H9 (cell line): ENCODE data around the gene TNK2. TPM values are rescaled to one million over a fixed set of nuclear protein-coding genes. Genes with fewer than 3 reads are reported as not detected.

Experiments used
- DNase-seq: peaks from one replicate; pipeline ENCODE4 v3.0.0-alpha.2; 2017
- H2AFZ ChIP-seq: one replicate; pipeline ENCODE4 v1.6.1; 2013; ENCODE audit warnings: mild to moderate bottlenecking, low read length, control low read depth, moderate library complexity
- H2AK5ac ChIP-seq: 2 replicates; pipeline ENCODE4 v1.6.1; 2013; ENCODE audit warnings: low read length, control low read depth, mixed read lengths; ENCODE audit not compliant: insufficient read length
- H2BK120ac ChIP-seq: one replicate; pipeline ENCODE4 v1.6.1; 2013; ENCODE audit warnings: low read depth, mild to moderate bottlenecking, low read length, control low read depth, inconsistent platforms; ENCODE audit not compliant: poor library complexity, severe bottlenecking
- H2BK12ac ChIP-seq: 2 replicates; pipeline ENCODE4 v1.6.1; 2013; ENCODE audit warnings: low read length, control low read depth, mixed read lengths, low read depth; ENCODE audit not compliant: insufficient read length
- H2BK15ac ChIP-seq: 2 replicates; pipeline ENCODE4 v1.6.1; 2013; ENCODE audit warnings: low read depth, low read length, control low read depth
- H2BK20ac ChIP-seq: one replicate; pipeline ENCODE4 v1.6.1; 2013; ENCODE audit warnings: low read depth, mild to moderate bottlenecking, low read length, control low read depth, inconsistent platforms; ENCODE audit not compliant: poor library complexity, severe bottlenecking
- H2BK5ac ChIP-seq: 2 replicates; pipeline ENCODE4 v1.6.1; 2013; ENCODE audit warnings: low read length, control low read depth, mixed read lengths; ENCODE audit not compliant: insufficient read length
- H3K14ac ChIP-seq: 2 replicates; pipeline ENCODE4 v1.6.1; 2013; ENCODE audit warnings: low read length, control low read depth; ENCODE audit not compliant: insufficient read depth
- H3K18ac ChIP-seq: 2 replicates; pipeline ENCODE4 v1.6.1; 2013; ENCODE audit warnings: low read depth, mild to moderate bottlenecking, mixed read lengths, low read length, control low read depth; ENCODE audit not compliant: insufficient read length
- H3K23ac ChIP-seq: 2 replicates; pipeline ENCODE4 v1.6.1; 2013; ENCODE audit warnings: low read length, control low read depth, mixed read lengths, low read depth; ENCODE audit not compliant: insufficient read length
- H3K23me2 ChIP-seq: 2 replicates; pipeline ENCODE4 v1.6.1; 2013; ENCODE audit warnings: low read depth, mild to moderate bottlenecking, mixed read lengths, low read length, control low read depth; ENCODE audit not compliant: insufficient read length, poor library complexity, severe bottlenecking
- H3K27ac ChIP-seq: 2 replicates; pipeline ENCODE4 v1.5.1; 2013; ENCODE audit warnings: low read length, control low read depth, mixed read lengths, low read depth; ENCODE audit not compliant: insufficient read length
- H3K27me3 ChIP-seq: 2 replicates; pipeline ENCODE4 v1.6.1; 2013; ENCODE audit warnings: low read length, control low read depth, inconsistent platforms; ENCODE audit not compliant: insufficient read depth
- H3K4ac ChIP-seq: 2 replicates; pipeline ENCODE4 v1.6.1; 2013; ENCODE audit warnings: low read depth, mild to moderate bottlenecking, control low read depth, inconsistent platforms, low read length, moderate library complexity
- H3K4me1 ChIP-seq: 2 replicates; pipeline ENCODE4 v1.6.1; 2013; ENCODE audit warnings: low read length, control low read depth, inconsistent platforms; ENCODE audit not compliant: insufficient read depth
- H3K4me2 ChIP-seq: 2 replicates; pipeline ENCODE4 v1.6.1; 2013; ENCODE audit warnings: low read length, control low read depth, mixed read lengths; ENCODE audit not compliant: insufficient read length, insufficient read depth
- H3K56ac ChIP-seq: 2 replicates; pipeline ENCODE4 v1.6.1; 2013; ENCODE audit warnings: low read depth, mild to moderate bottlenecking, mixed read lengths, low read length, control low read depth; ENCODE audit not compliant: insufficient read length
- H3K79me1 ChIP-seq: 2 replicates; pipeline ENCODE4 v1.6.1; 2013; ENCODE audit warnings: low read depth, mild to moderate bottlenecking, moderate library complexity, low read length, control low read depth, inconsistent platforms; ENCODE audit not compliant: insufficient read depth, poor library complexity, severe bottlenecking
- H3K79me2 ChIP-seq: 2 replicates; pipeline ENCODE4 v1.6.1; 2013; ENCODE audit warnings: low read length, control low read depth, inconsistent platforms; ENCODE audit not compliant: insufficient read depth
- H3K9ac ChIP-seq: 2 replicates; pipeline ENCODE4 v1.6.1; 2013; ENCODE audit warnings: low read length, control low read depth, mixed read lengths; ENCODE audit not compliant: insufficient read length; ENCODE audit errors: extremely low read depth
- H3K9me3 ChIP-seq: one replicate; pipeline ENCODE4 v1.6.1; 2013; ENCODE audit warnings: low read depth, low read length, inconsistent platforms; ENCODE audit not compliant: control insufficient read depth
- H3T11ph ChIP-seq: one replicate; pipeline ENCODE4 v1.6.1; 2013; ENCODE audit warnings: mild to moderate bottlenecking, low read length, control low read depth, inconsistent platforms
- H4K20me1 ChIP-seq: one replicate; pipeline ENCODE4 v1.6.1; 2013; ENCODE audit not compliant: control insufficient read depth, insufficient read length, insufficient read depth
- H4K5ac ChIP-seq: 2 replicates; pipeline ENCODE4 v1.6.1; 2013; ENCODE audit warnings: low read depth, mild to moderate bottlenecking, mixed read lengths, low read length, control low read depth; ENCODE audit not compliant: insufficient read length
- H4K8ac ChIP-seq: replicated peaks from 2 replicates; pipeline ENCODE4 v1.6.1; 2013; ENCODE audit warnings: low read length, control low read depth, mixed read lengths, low read depth; ENCODE audit not compliant: insufficient read length
- H4K91ac ChIP-seq: 2 replicates; pipeline ENCODE4 v1.6.1; 2013; ENCODE audit warnings: low read depth, mild to moderate bottlenecking, moderate library complexity, mixed read lengths, low read length, control low read depth; ENCODE audit not compliant: insufficient read length
- H3K27ac Mint-ChIP-seq, 3 experiments: 2 replicates in 2 of 3; 3 replicates in 1 of 3; pipeline ENCODE4 v1.8.0; 2020 to 2021; ENCODE audit warnings: mixed read lengths in 3 of 3, mild to moderate bottlenecking in 1 of 3, moderate library complexity in 1 of 3
- H3K27me3 Mint-ChIP-seq: 2 replicates; pipeline ENCODE4 v1.8.0; 2021; ENCODE audit warnings: low read depth, mild to moderate bottlenecking, moderate library complexity, mixed read lengths
- H3K36me3 Mint-ChIP-seq, 3 experiments: 2 replicates in 2 of 3; 3 replicates in 1 of 3; pipeline ENCODE4 v1.8.0; 2020 to 2021; ENCODE audit warnings: low read depth in 3 of 3, mixed read lengths in 3 of 3; ENCODE audit not compliant: insufficient read depth in 1 of 3
- H3K4me1 Mint-ChIP-seq, 2 experiments: 2 replicates each; pipeline ENCODE4 v1.8.0; 2020; ENCODE audit warnings: mixed read lengths in 2 of 2
- H3K4me3 Mint-ChIP-seq, 2 experiments: 2 replicates in 1 of 2; 3 replicates in 1 of 2; pipeline ENCODE4 v1.8.0; 2020 to 2021; ENCODE audit warnings: mild to moderate bottlenecking in 2 of 2, mixed read lengths in 2 of 2, moderate library complexity in 1 of 2
- H3K9me3 Mint-ChIP-seq, 2 experiments: 2 replicates in 1 of 2; 3 replicates in 1 of 2; pipeline ENCODE4 v1.8.0; 2020; ENCODE audit warnings: mild to moderate bottlenecking in 2 of 2, mixed read lengths in 2 of 2, moderate library complexity in 1 of 2
- WGBS: extraction: QIAGEN DNeasy Blood & Tissue Kit; methylation state at CpG from one replicate; pipeline ENCODE4 v1.1.7; 2013; ENCODE audit warnings: missing lambda C conversion rate, low lambda C conversion rate, mixed read lengths; ENCODE audit not compliant: insufficient read length; ENCODE audit errors: extremely low coverage; 5-methylcytosine and 5-hydroxymethylcytosine counted together
- total RNA-seq: library from RNA; stranded (reverse); gene quantifications from 2 replicates; pipeline ENCODE4 v1.2.1, GENCODE V29; 2021
- TF ChIP-seq, protein P1 (sequence below): fragments of 200-600 bp; sonication (generic); conservative IDR thresholded peaks from 3 replicates; pipeline ENCODE4 v1.8.0; 2021; ENCODE audit warnings: antibody characterized with exemption, mild to moderate bottlenecking

TNK2 gene
- total RNA-seq, 1 experiment from 2014 or later = 34.5 TPM

DNA sequence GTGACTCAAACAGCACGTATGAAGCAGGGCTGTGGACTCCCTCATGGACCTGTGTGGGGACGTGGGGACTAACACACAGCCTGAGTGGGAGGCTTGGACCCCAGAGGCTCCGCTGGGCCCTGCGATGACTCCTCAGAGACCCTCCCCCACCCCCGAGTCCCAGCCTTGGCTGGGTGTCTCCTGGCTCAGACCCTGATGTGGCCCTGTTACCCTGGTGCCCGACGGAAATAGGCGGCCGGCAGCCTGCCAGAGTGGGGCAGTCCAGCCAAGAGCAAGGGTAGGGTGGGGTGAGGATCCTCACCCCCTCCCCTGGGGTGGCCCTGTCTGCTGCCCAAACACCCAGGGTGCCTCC, 15.3 kb downstream of the TNK2 start:
- Histone ChIP-seq H3K23me2 (peaks cover 15% of the 10 kb centered on the region), H3K18ac (no peak overlapping the region), H3K23ac (no peak overlapping the region), H2AFZ (no peak overlapping the region), H4K91ac (peak overlapping the region; percentile 73), H2AK5ac (no peak overlapping the region), H3K79me2 (0 out of 2 replicates have a peak, but pooled peaks cover 2% of the 10 kb centered on the region), H3K4ac (no peak overlapping the region), H4K5ac (no peak overlapping the region), H2BK12ac (no peak overlapping the region), H3T11ph (no peak overlapping the region), H2BK120ac (no peak overlapping the region), H2BK5ac (no peak overlapping the region), H4K8ac (no peak overlapping the region), H4K20me1 (no peaks in the 10 kb centered on the region), H3K9ac (no peak overlapping the region), H3K27ac (no peak overlapping the region), H3K14ac (peak overlapping the region; percentile 17), H3K4me1 (no peaks in the 10 kb centered on the region; the same call in 1 of the 2 replicates), H3K9me3 (no peaks in the 10 kb centered on the region), H2BK15ac (no peak overlapping the region), H3K4me2 (no peak overlapping the region), H3K56ac (no peak overlapping the region), H2BK20ac (no peak overlapping the region), H3K27me3 (no peaks in the 10 kb centered on the region), H3K79me1 (peaks cover 3% of the 10 kb centered on the region)
- peak overlapping the region in 1 of 2 experiments; percentile 23; a peak in 1 of 5 replicates for H3K4me3 Mint-ChIP-seq
- WGBS = no CpG with 5 or more reads among the region's 9 CpGs
- TF ChIP-seq, protein P1, sequence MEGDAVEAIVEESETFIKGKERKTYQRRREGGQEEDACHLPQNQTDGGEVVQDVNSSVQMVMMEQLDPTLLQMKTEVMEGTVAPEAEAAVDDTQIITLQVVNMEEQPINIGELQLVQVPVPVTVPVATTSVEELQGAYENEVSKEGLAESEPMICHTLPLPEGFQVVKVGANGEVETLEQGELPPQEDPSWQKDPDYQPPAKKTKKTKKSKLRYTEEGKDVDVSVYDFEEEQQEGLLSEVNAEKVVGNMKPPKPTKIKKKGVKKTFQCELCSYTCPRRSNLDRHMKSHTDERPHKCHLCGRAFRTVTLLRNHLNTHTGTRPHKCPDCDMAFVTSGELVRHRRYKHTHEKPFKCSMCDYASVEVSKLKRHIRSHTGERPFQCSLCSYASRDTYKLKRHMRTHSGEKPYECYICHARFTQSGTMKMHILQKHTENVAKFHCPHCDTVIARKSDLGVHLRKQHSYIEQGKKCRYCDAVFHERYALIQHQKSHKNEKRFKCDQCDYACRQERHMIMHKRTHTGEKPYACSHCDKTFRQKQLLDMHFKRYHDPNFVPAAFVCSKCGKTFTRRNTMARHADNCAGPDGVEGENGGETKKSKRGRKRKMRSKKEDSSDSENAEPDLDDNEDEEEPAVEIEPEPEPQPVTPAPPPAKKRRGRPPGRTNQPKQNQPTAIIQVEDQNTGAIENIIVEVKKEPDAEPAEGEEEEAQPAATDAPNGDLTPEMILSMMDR = no peak
- peaks cover 5% of the 10 kb centered on the region for H3K27me3 Mint-ChIP-seq
- no peaks in the 10 kb centered on the region for H3K9me3 Mint-ChIP-seq
- H3K36me3 Mint-ChIP-seq = peaks cover 0 to under 1% (median 0%) of the 10 kb centered on the region in 3 experiments; a peak in 1 of 7 replicates
- peaks cover 51 to 74% of the 10 kb centered on the region in 2 experiments for H3K4me1 Mint-ChIP-seq
- no peak overlapping the region for H3K27ac Mint-ChIP-seq
- DNase-seq = no peak
